Endothelial cell of umbilical vein (primary cell): ENCODE data around the gene ELAC2. TPM values are rescaled to one million over a fixed set of nuclear protein-coding genes. Genes with fewer than 3 reads are reported as not detected.

Experiments used
- BruUV-seq: library from RNA; stranded (reverse); fragments of 400-500 nt; replicated peaks from 2 replicates; lab custom pipeline; 2021; lab: Mats Ljungman, UMichigan
- CTCF ChIA-PET: fragments of 300-600, 350-600 bp; sonication (Branson Sonifier 250); formaldehyde crosslinking; loops from one replicate; lab custom pipeline; 2021; ENCODE audit warnings: antibody characterized with exemption, inconsistent platforms; lab: Charles Lee
- POLR2A ChIA-PET: fragments of 300-600, 350-600 bp; sonication (Branson Sonifier 250); formaldehyde crosslinking; loops from one replicate; lab custom pipeline; 2021; ENCODE audit warnings: antibody characterized with exemption, inconsistent platforms; lab: Charles Lee
- DNase-seq: peaks from one replicate; pipeline ENCODE4 v3.0.0-alpha.2; 2011; ENCODE audit warnings: low read depth, low spot score
- FAIRE-seq: peaks from 2 replicates; lab custom pipeline; 2011; peaks lifted over from hg19 to GRCh38; lab: Jason Lieb, UNC
- H2AFZ ChIP-seq: 2 replicates; pipeline ENCODE4 v1.6.0; 2012; ENCODE audit warnings: low read depth, low read length, control low read depth, inconsistent platforms
- H3K27ac ChIP-seq: 2 replicates; pipeline ENCODE4 v1.5.1; 2011; ENCODE audit warnings: low read depth, mild to moderate bottlenecking, control low read depth, low read length, moderate library complexity; ENCODE audit not compliant: insufficient read depth
- H3K27me3 ChIP-seq, 2 experiments: 2 replicates each; pipeline versions ENCODE4 v1.6.0 to v1.6.1; 2011; ENCODE audit warnings: low read length in 2 of 2, mixed read lengths in 1 of 2; ENCODE audit not compliant: control insufficient read depth in 2 of 2, insufficient read depth in 2 of 2
- H3K36me3 ChIP-seq, 2 experiments: 2 replicates in 1 of 2; 3 replicates in 1 of 2; pipeline ENCODE4 v1.5.1; 2011; ENCODE audit warnings: low read length in 2 of 2, mild to moderate bottlenecking in 1 of 2, moderate library complexity in 1 of 2; ENCODE audit not compliant: control insufficient read depth in 2 of 2, insufficient read depth in 2 of 2; ENCODE audit errors: extremely low read depth in 1 of 2
- H3K4me1 ChIP-seq: 3 replicates; pipeline ENCODE4 v1.5.1; 2011; ENCODE audit warnings: mild to moderate bottlenecking, low read length; ENCODE audit not compliant: control insufficient read depth, insufficient read depth; ENCODE audit errors: extremely low read depth
- H3K4me2 ChIP-seq: 2 replicates; pipeline ENCODE4 v1.6.1; 2011; ENCODE audit warnings: low read length, control low read depth, mixed read lengths; ENCODE audit not compliant: insufficient read depth
- H3K4me3 ChIP-seq, 3 experiments: fragments of 200-600 bp in 1 of 3; sonication (generic), shearing (Covaris generic) in 1 of 3; replicated peaks in 1 of 3; 2 replicates each; pipeline ENCODE4 v1.5.1; 2011 to 2016; ENCODE audit warnings: control low read depth in 3 of 3, low read length in 3 of 3, mild to moderate bottlenecking in 2 of 3, inconsistent platforms in 1 of 3, low read depth in 1 of 3, moderate library complexity in 1 of 3; ENCODE audit not compliant: insufficient read depth in 1 of 3
- H3K79me2 ChIP-seq: 2 replicates; pipeline ENCODE4 v1.6.0; 2012; ENCODE audit warnings: low read length, inconsistent platforms; ENCODE audit not compliant: control insufficient read depth, insufficient read depth
- H3K9ac ChIP-seq: replicated peaks from 2 replicates; pipeline ENCODE3; 2011; ENCODE audit warnings: low read length, control low read depth; ENCODE audit not compliant: insufficient read depth; ENCODE audit errors: extremely low read depth
- H3K9me1 ChIP-seq: replicated peaks from 3 replicates; pipeline ENCODE4 v1.6.0; 2011; ENCODE audit warnings: mild to moderate bottlenecking, low read length; ENCODE audit not compliant: control insufficient read depth, insufficient read depth; ENCODE audit errors: extremely low read depth
- H3K9me3 ChIP-seq: replicated peaks from 2 replicates; pipeline ENCODE4 v1.5.1; 2012; ENCODE audit warnings: low read length, inconsistent platforms; ENCODE audit not compliant: control insufficient read depth, insufficient read depth
- H4K20me1 ChIP-seq: replicated peaks from 2 replicates; pipeline ENCODE3; 2011; ENCODE audit warnings: mild to moderate bottlenecking, low read length; ENCODE audit not compliant: control insufficient read depth, insufficient read depth; ENCODE audit errors: extremely low read depth
- EZH2 ChIP-seq: IDR thresholded peaks from 2 replicates; pipeline ENCODE4 v1.6.1; 2012; ENCODE audit warnings: borderline replicate concordance, low read depth, mild to moderate bottlenecking, moderate library complexity, low read length, inconsistent platforms; ENCODE audit not compliant: severe bottlenecking
- FOS ChIP-seq: IDR thresholded peaks from 2 replicates; pipeline ENCODE4 v1.6.1; 2011; ENCODE audit warnings: mild to moderate bottlenecking, low read length, moderate library complexity, borderline replicate concordance; ENCODE audit not compliant: insufficient read depth
- GATA2 ChIP-seq: IDR thresholded peaks from 2 replicates; pipeline ENCODE4 v1.7.0; 2011; ENCODE audit warnings: low read depth, mild to moderate bottlenecking, moderate library complexity, mixed read lengths, low read length; ENCODE audit not compliant: insufficient read length, insufficient read depth
- JUN ChIP-seq: IDR thresholded peaks from 2 replicates; pipeline ENCODE4 v1.6.1; 2011; ENCODE audit warnings: borderline replicate concordance, low read depth; ENCODE audit not compliant: insufficient read length, insufficient read depth
- MYC ChIP-seq: IDR thresholded peaks from one replicate; pipeline ENCODE4 v1.6.1; 2011; ENCODE audit warnings: mild to moderate bottlenecking, low read depth, low read length
- POLR2A ChIP-seq: IDR thresholded peaks from 2 replicates; pipeline ENCODE4 v1.6.1; 2012; ENCODE audit warnings: low read depth, mild to moderate bottlenecking, control low read depth, low read length
- POLR2AphosphoS5 ChIP-seq: IDR thresholded peaks from 2 replicates; pipeline ENCODE4 v1.6.1; 2012; ENCODE audit warnings: low read depth, mild to moderate bottlenecking, control low read depth, low read length, moderate library complexity; ENCODE audit not compliant: insufficient read depth
- dilution Hi-C: fragments of 300-500 bp; cut with MboI; formaldehyde crosslinking; loops from one replicate; pipeline ENCODE4 v1.15.0; 2019; ENCODE audit warnings: low sequenced_read_pairs; ENCODE audit not compliant: extremely low pct_ligation_motif_present
- intact Hi-C: fragments of 100-400 bp; cut with micrococcal nuclease; formaldehyde crosslinking; loops from one replicate; pipeline ENCODE4 v1.10.0; 2022
- polyA plus RNA-seq, 4 experiments: library from polyadenylated mRNA; depleted of rRNA in 3 of 4; stranded (reverse) in 3 of 4; unstranded in 1 of 4; fragments of >200 nt; gene quantifications; 2 replicates each; pipeline versions ENCODE4 v1.2.1 to v1.2.3, GENCODE V29; 2011 to 2012; ENCODE audit warnings: missing spikeins in 1 of 4
- total RNA-seq: library from RNA; stranded (reverse); gene quantifications from 2 replicates; pipeline ENCODE4 v1.2.3, GENCODE V29; 2021
- TF ChIP-seq, protein P1 (sequence below): IDR thresholded peaks from 2 replicates; pipeline ENCODE4 v1.6.1; 2011; ENCODE audit not compliant: insufficient read depth, insufficient read length
- TF ChIP-seq, protein P2 (sequence below), 2 donors: IDR thresholded peaks; 1 replicate in 1 of 2; 2 replicates in 1 of 2; pipeline ENCODE4 v1.5.1; 2011; ENCODE audit warnings: low read length in 2 of 2, mild to moderate bottlenecking in 2 of 2, moderate library complexity in 2 of 2, control low read depth in 1 of 2, inconsistent platforms in 1 of 2, low read depth in 1 of 2; ENCODE audit not compliant: insufficient read depth in 1 of 2; ENCODE audit errors: extremely low read depth in 1 of 2

ELAC2 gene
- total and polyA plus RNA-seq, 2 donors (not counting 3 experiments of a cell fraction or from before 2014, with no cell fraction given), result 64.8 to 75.9 TPM

DNA sequence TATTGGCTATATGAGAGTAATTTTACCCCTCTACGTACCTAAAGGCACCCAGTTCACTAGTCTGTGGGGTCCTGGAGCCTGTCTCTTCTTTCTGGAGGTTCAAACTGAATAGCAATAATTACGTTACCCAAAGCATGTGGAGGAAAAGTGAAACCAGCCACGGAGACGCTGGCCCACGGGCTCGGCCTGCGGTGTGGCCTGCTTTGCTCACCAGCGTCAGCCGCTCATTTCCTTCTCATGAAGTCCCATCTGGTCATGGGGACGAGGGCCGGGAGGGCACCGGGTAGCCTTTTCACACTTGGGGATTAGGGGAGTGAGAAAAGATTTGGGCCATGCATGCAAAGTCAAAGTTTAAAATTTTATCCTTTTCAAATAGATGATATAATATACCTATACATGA lies 26.9 kb downstream of the ELAC2 start:
- no peak overlapping the region for H3K27ac ChIP-seq
- no peaks in the 10 kb centered on the region for H4K20me1 ChIP-seq
- no peaks in the 10 kb centered on the region for H3K79me2 ChIP-seq
- H3K4me2 ChIP-seq, result no peak overlapping the region
- no peak for DNase-seq
- intact Hi-C loops (no loop called here), dilution Hi-C loops (no loop called here)
- no peaks in the 10 kb centered on the region for H3K9me3 ChIP-seq
- no TSS peak for BruUV-seq
- TF ChIP-seq, protein P1, sequence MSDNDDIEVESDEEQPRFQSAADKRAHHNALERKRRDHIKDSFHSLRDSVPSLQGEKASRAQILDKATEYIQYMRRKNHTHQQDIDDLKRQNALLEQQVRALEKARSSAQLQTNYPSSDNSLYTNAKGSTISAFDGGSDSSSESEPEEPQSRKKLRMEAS, result no peak
- TF ChIP-seq, protein P2, sequence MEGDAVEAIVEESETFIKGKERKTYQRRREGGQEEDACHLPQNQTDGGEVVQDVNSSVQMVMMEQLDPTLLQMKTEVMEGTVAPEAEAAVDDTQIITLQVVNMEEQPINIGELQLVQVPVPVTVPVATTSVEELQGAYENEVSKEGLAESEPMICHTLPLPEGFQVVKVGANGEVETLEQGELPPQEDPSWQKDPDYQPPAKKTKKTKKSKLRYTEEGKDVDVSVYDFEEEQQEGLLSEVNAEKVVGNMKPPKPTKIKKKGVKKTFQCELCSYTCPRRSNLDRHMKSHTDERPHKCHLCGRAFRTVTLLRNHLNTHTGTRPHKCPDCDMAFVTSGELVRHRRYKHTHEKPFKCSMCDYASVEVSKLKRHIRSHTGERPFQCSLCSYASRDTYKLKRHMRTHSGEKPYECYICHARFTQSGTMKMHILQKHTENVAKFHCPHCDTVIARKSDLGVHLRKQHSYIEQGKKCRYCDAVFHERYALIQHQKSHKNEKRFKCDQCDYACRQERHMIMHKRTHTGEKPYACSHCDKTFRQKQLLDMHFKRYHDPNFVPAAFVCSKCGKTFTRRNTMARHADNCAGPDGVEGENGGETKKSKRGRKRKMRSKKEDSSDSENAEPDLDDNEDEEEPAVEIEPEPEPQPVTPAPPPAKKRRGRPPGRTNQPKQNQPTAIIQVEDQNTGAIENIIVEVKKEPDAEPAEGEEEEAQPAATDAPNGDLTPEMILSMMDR (IDR thresholded peaks at IDR 0.05; ENCODE audit: extremely low read depth in 1 of 2, insufficient read depth in 1 of 2, low read depth in 1 of 2, low read length in 2 of 2), result no peak
- TF ChIP-seq POLR2AphosphoS5 (no peak), POLR2A (no peak), JUN (no peak), EZH2 (no peak), FOS (no peak), GATA2 (no peak), MYC (no peak)
- CTCF ChIA-PET, result no interaction called here
- no peak overlapping the region for H3K9ac ChIP-seq
- POLR2A ChIA-PET, result no interaction called here
- no peak overlapping the region for H2AFZ ChIP-seq
- no peaks in the 10 kb centered on the region for H3K4me1 ChIP-seq
- no peaks in the 10 kb centered on the region for H3K9me1 ChIP-seq
- H3K4me3 ChIP-seq, result no peak overlapping the region
- no peaks in the 10 kb centered on the region for H3K27me3 ChIP-seq
- no peak for FAIRE-seq
- H3K36me3 ChIP-seq, result peaks cover 20 to 39% of the 10 kb centered on the region in 2 experiments
